DND-41 (cell line): ENCODE results near the gene RNU5B-1.

Experiments used
- EZH2 ChIP-seq: IDR thresholded peaks from 3 replicates; pipeline ENCODE4 v1.6.1; 2012; ENCODE audit warnings: borderline replicate concordance, low read depth, mild to moderate bottlenecking, moderate library complexity, low read length, inconsistent platforms; ENCODE audit not compliant: severe bottlenecking
- TF ChIP-seq, protein P1 (sequence below): IDR thresholded peaks from 2 replicates; pipeline ENCODE4 v1.5.1; 2012; ENCODE audit warnings: borderline replicate concordance, low read length, moderate library complexity, mild to moderate bottlenecking; ENCODE audit not compliant: poor library complexity, severe bottlenecking; ENCODE audit errors: extremely low read depth

- TF ChIP-seq, protein P1, sequence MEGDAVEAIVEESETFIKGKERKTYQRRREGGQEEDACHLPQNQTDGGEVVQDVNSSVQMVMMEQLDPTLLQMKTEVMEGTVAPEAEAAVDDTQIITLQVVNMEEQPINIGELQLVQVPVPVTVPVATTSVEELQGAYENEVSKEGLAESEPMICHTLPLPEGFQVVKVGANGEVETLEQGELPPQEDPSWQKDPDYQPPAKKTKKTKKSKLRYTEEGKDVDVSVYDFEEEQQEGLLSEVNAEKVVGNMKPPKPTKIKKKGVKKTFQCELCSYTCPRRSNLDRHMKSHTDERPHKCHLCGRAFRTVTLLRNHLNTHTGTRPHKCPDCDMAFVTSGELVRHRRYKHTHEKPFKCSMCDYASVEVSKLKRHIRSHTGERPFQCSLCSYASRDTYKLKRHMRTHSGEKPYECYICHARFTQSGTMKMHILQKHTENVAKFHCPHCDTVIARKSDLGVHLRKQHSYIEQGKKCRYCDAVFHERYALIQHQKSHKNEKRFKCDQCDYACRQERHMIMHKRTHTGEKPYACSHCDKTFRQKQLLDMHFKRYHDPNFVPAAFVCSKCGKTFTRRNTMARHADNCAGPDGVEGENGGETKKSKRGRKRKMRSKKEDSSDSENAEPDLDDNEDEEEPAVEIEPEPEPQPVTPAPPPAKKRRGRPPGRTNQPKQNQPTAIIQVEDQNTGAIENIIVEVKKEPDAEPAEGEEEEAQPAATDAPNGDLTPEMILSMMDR: no peak
- TF ChIP-seq EZH2: no peak
These were observed 5.5 kb downstream of the RNU5B-1 start for GRCh38 chr15:65309882-65310418.
